Hepatocyte (in vitro differentiated cells): Measurements from ENCODE around the gene SREK1IP1.

ENCODE experiments used
- CTCF ChIP-seq: fragments of 200-600 bp; sonication (generic); IDR thresholded peaks from 2 replicates; pipeline ENCODE4 v1.5.1; 2016; ENCODE audit warnings: antibody characterized with exemption, mild to moderate bottlenecking; ENCODE audit not compliant: poor library complexity
- EZH2 ChIP-seq: fragments of 200-600 bp; sonication (generic); IDR thresholded peaks from 2 replicates; pipeline ENCODE4 v1.6.1; 2016; ENCODE audit warnings: antibody characterized with exemption, mild to moderate bottlenecking, borderline replicate concordance

- no peak for TF ChIP-seq CTCF
- TF ChIP-seq EZH2, result no peak
These were observed 2.5 kb downstream of the SREK1IP1 start for GRCh38 chr5:64765804-64766504.
